Nephron (organoid): ENCODE data around the gene ANKZF1.
A peak's percentile ranks its signal among the peaks of the same experiment; 100 is the strongest.

Experiments used
- H3K27ac Mint-ChIP-seq, 3 experiments: 2 replicates each; pipeline ENCODE4 v1.8.0; 2020; ENCODE audit warnings: mixed read lengths in 3 of 3, mild to moderate bottlenecking in 2 of 3, moderate library complexity in 1 of 3
- H3K27me3 Mint-ChIP-seq: 2 replicates; pipeline ENCODE4 v1.8.0; 2021; ENCODE audit warnings: low read depth, mild to moderate bottlenecking, moderate library complexity, mixed read lengths
- H3K36me3 Mint-ChIP-seq: 2 replicates; pipeline ENCODE4 v1.8.0; 2020; ENCODE audit warnings: low read depth, mixed read lengths
- H3K4me1 Mint-ChIP-seq: 2 replicates; pipeline ENCODE4 v1.8.0; 2020; ENCODE audit warnings: mixed read lengths
- H3K4me3 Mint-ChIP-seq, 3 experiments: 2 replicates each; pipeline ENCODE4 v1.8.0; 2020; ENCODE audit warnings: mild to moderate bottlenecking in 3 of 3, mixed read lengths in 3 of 3, moderate library complexity in 2 of 3
- H3K9me3 Mint-ChIP-seq: 2 replicates; pipeline ENCODE4 v1.8.0; 2020; ENCODE audit warnings: mixed read lengths
- TF ChIP-seq, protein P1 (sequence below), 3 experiments: fragments of 200-600 bp; sonication (generic); IDR thresholded peaks; one replicate each; pipeline ENCODE4 v1.5.0; 2021; ENCODE audit warnings: antibody characterized with exemption in 3 of 3; ENCODE audit not compliant: unreplicated experiment in 3 of 3

ANKZF1 gene

GRCh38 chr2:219234331-219234730 is 4.7 kb downstream of the ANKZF1 start:
- H3K9me3 Mint-ChIP-seq = no peaks in the 10 kb centered on the region
- no peak overlapping the region for H3K27ac Mint-ChIP-seq
- H3K4me1 Mint-ChIP-seq = peaks cover 11% of the 10 kb centered on the region
- H3K36me3 Mint-ChIP-seq = peaks cover 57% of the 10 kb centered on the region
- TF ChIP-seq, protein P1, sequence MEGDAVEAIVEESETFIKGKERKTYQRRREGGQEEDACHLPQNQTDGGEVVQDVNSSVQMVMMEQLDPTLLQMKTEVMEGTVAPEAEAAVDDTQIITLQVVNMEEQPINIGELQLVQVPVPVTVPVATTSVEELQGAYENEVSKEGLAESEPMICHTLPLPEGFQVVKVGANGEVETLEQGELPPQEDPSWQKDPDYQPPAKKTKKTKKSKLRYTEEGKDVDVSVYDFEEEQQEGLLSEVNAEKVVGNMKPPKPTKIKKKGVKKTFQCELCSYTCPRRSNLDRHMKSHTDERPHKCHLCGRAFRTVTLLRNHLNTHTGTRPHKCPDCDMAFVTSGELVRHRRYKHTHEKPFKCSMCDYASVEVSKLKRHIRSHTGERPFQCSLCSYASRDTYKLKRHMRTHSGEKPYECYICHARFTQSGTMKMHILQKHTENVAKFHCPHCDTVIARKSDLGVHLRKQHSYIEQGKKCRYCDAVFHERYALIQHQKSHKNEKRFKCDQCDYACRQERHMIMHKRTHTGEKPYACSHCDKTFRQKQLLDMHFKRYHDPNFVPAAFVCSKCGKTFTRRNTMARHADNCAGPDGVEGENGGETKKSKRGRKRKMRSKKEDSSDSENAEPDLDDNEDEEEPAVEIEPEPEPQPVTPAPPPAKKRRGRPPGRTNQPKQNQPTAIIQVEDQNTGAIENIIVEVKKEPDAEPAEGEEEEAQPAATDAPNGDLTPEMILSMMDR (IDR thresholded peaks at IDR 0.05; ENCODE audit: unreplicated experiment in 3 of 3) = no peak
- H3K27me3 Mint-ChIP-seq = no peaks in the 10 kb centered on the region
- peak overlapping the region in 1 of 3 experiments; percentile 45 for H3K4me3 Mint-ChIP-seq

DNA sequence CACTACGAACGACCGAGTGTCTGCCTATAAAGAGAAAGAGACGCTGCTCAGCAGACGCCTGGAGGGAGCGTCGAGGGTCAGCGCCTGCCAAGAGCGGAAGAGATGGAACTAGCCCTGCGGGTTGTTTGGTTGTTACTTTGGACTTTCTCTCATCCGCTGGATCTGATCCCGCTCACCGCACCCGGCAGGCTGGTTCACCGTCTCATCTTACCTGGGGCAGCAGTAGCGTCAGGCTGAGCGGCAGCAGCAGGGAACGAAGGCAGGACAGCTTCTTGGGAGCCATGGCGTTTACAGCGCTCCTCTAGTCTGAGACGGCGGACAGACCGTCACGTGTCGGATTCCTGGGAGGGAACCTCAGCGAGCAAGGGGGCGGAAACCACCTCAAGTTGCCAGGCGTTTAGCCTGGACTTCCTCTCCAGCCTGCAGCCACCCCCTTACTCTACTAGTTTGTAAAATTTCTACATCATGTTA is 13.7 kb downstream of the ANKZF1 start:
- Mint-ChIP-seq H3K4me1 (no peaks in the 10 kb centered on the region), H3K4me3 (peak overlapping the region; percentile 62 to 70 (median 69)), H3K27ac (peak overlapping the region in 2 of 3 experiments; percentile 62 to 73), H3K36me3 (peaks cover 5% of the 10 kb centered on the region), H3K9me3 (no peaks in the 10 kb centered on the region), H3K27me3 (no peaks in the 10 kb centered on the region)
- TF ChIP-seq, protein P1 (IDR thresholded peaks at IDR 0.05; ENCODE audit: unreplicated experiment in 3 of 3) = no peak

DNA sequence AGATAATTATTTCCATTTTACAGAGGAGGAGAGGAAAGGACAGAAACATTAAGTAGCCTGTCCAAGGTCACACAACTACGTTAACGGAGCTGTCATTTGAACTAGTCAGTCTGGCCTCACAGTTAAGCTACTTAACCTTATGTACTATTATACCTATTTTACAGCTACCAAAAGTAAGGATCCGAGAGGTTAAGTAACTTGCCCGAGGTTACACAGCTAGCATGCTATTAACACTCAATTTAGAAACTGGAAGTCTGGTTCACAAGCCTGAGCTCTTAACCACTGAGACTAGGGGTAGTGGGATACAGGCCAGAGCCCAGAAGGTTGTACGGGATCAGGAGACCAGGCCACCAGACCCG is 15.2 kb downstream of the ANKZF1 start:
- peak overlapping the region; percentile 95 to 96 (median 96) for H3K4me3 Mint-ChIP-seq
- H3K36me3 Mint-ChIP-seq = peaks cover under 1% of the 10 kb centered on the region
- no peaks in the 10 kb centered on the region for H3K9me3 Mint-ChIP-seq
- TF ChIP-seq, protein P1 (IDR thresholded peaks at IDR 0.05; ENCODE audit: unreplicated experiment in 3 of 3) = no peak
- H3K27me3 Mint-ChIP-seq = peaks cover under 1% of the 10 kb centered on the region
- peaks cover 14% of the 10 kb centered on the region for H3K4me1 Mint-ChIP-seq
- H3K27ac Mint-ChIP-seq = peak overlapping the region in 2 of 3 experiments; percentile 89 to 94

DNA sequence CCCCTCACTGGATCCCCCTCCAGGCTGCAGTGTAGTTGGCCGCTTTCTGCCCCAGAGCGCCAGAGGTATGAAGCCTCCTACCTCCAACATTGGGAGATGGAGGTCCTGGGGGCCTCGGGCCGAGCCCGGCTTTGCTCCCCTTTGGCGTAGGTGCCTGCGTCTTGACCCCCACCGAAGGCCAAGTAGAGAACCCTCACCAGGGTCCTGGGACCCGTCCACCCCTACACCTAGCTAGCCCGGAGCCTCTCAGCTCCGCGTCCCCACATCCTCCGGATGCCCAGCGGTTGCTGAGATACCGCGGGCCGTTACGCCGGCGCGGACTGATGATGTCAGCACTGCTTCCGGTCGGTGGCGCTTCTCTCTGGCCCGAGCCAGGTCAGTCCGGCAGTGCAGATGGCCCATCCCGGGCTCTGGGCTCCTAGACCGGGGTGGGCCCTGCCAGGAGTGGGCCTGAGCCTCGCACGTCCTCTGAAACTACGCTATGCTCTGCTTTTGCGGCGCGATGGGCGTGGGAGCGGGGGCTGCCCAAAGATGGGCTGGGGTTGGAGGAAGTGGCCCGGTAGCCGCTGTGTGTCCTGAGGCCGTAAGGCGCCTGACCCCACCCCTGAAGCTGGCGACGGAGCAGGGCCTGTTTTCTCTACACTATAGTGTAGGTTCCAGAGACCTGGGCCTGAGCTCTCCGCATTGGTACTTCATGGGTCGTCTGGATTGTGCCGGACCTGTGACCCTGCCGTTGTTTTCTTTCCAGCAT is 15.7 kb downstream of the ANKZF1 start, which contains the start of the genes GLB1L and STK16:
Gene GLB1L, minus strand, starts transcription at position 297 of the 751 bp plus-strand sequence. CDS start 1,871 bp downstream, outside the sequence.
Gene STK16, plus strand, starts transcription at position 332 of the 751 bp plus-strand sequence. CDS start 521 bp downstream, outside the sequence.
- H3K27me3 Mint-ChIP-seq = peaks cover 5% of the 10 kb centered on the region
- H3K36me3 Mint-ChIP-seq = no peaks in the 10 kb centered on the region
- peak within 1 kb of the TSS; percentile 95 to 96 (median 96) for H3K4me3 Mint-ChIP-seq
- H3K9me3 Mint-ChIP-seq = no peaks in the 10 kb centered on the region
- TF ChIP-seq, protein P1 (IDR thresholded peaks at IDR 0.05; ENCODE audit: unreplicated experiment in 3 of 3) = no peak
- H3K4me1 Mint-ChIP-seq = peaks cover 19% of the 10 kb centered on the region
- H3K27ac Mint-ChIP-seq = peak within 1 kb of the TSS; percentile 69 to 94 (median 89)

- H3K27ac Mint-ChIP-seq = peak overlapping the region; percentile 69 to 94 (median 89)
- TF ChIP-seq, protein P1 (IDR thresholded peaks at IDR 0.05; ENCODE audit: unreplicated experiment in 3 of 3) = no peak
- H3K4me1 Mint-ChIP-seq = peaks cover 21% of the 10 kb centered on the region
Measured at GRCh38 chr2:219245899-219246230, 16.3 kb downstream of the ANKZF1 start.

More at GRCh38 chr2:219245899-219246230, 16.3 kb downstream of the ANKZF1 start:
- Mint-ChIP-seq H3K9me3 (no peaks in the 10 kb centered on the region), H3K4me3 (peak overlapping the region; percentile 95 to 96 (median 96)), H3K27me3 (peaks cover 7% of the 10 kb centered on the region), H3K36me3 (no peaks in the 10 kb centered on the region)
